ENCODE results near the gene ZCCHC14. TPM values are rescaled to one million over a fixed set of nuclear protein-coding genes. Genes with fewer than 3 reads are reported as not detected.
"Not testable (repeated sequence)": the region's sequence is repeated elsewhere in the genome, so short reads cannot be mapped to it uniquely, and the experiment has no call there.

The ZCCHC14 gene
- total RNA-seq, 1 donor from 2014 or later = 16.6 TPM

GRCh38 chr16:87388818-87389134, 104.0 kb downstream of the ZCCHC14 start:
- DNase-seq (ENCODE audit: low spot score) = no peak

GRCh38 chr16:87387942-87388817, 104.6 kb downstream of the ZCCHC14 start:
- DNase-seq (ENCODE audit: low spot score) = peak; percentile 91

GRCh38 chr16:87384875-87385167, 108.0 kb downstream of the ZCCHC14 start:
- peak; percentile 73 for DNase-seq (ENCODE audit: low spot score)

GRCh38 chr16:87384162-87384874, 108.5 kb downstream of the ZCCHC14 start:
- DNase-seq (ENCODE audit: low spot score) = peak; percentile 91

GRCh38 chr16:87383505-87384161, 109.2 kb downstream of the ZCCHC14 start, which contains the start of gene FBXO31:
TSS of gene FBXO31 (minus strand) at chr16:87383776. CDS start at chr16:87383744, 32 bp downstream.
- DNase-seq (ENCODE audit: low spot score) = peak; percentile 97

GRCh38 chr16:87382023-87382785, 110.6 kb downstream of the ZCCHC14 start:
- DNase-seq (ENCODE audit: low spot score) = peak; percentile 71

- DNase-seq (ENCODE audit: low spot score) = no peak
These were observed 111.9 kb downstream of the ZCCHC14 start for GRCh38 chr16:87380881-87381280.

GRCh38 chr16:87380403-87380802, 112.4 kb downstream of the ZCCHC14 start:
- no peak for DNase-seq (ENCODE audit: low spot score)

GRCh38 chr16:87379312-87379752, 113.5 kb downstream of the ZCCHC14 start:
- DNase-seq (ENCODE audit: low spot score) = not testable (repeated sequence)

- DNase-seq (ENCODE audit: low spot score) = no peak
These were observed 116.2 kb downstream of the ZCCHC14 start for GRCh38 chr16:87376660-87377059.

GRCh38 chr16:87375426-87376135, 117.2 kb downstream of the ZCCHC14 start:
- DNase-seq (ENCODE audit: low spot score) = no peak

- DNase-seq (ENCODE audit: low spot score) = no peak
These were observed 118.5 kb downstream of the ZCCHC14 start for GRCh38 chr16:87374313-87374712.

- DNase-seq (ENCODE audit: low spot score) = no peak
These were observed 120.5 kb downstream of the ZCCHC14 start for GRCh38 chr16:87372305-87372704.

GRCh38 chr16:87371261-87371866, 121.5 kb downstream of the ZCCHC14 start:
- DNase-seq (ENCODE audit: low spot score) = no peak

GRCh38 chr16:87369796-87370719, 122.8 kb downstream of the ZCCHC14 start:
- DNase-seq (ENCODE audit: low spot score) = no peak

GRCh38 chr16:87369117-87369765, 123.6 kb downstream of the ZCCHC14 start:
- no peak for DNase-seq (ENCODE audit: low spot score)

GRCh38 chr16:87368029-87368770, 124.6 kb downstream of the ZCCHC14 start:
- no peak for DNase-seq (ENCODE audit: low spot score)

- no peak for DNase-seq (ENCODE audit: low spot score)
These were observed 125.3 kb downstream of the ZCCHC14 start for GRCh38 chr16:87367529-87367928.
